GM12875 (cell line): Measurements from ENCODE around the gene QSOX1.

Source experiments
- H3K4me3 ChIP-seq: one replicate; pipeline ENCODE4 v1.5.1; 2011; ENCODE audit warnings: low read depth, low read length, control low read depth
- CTCF ChIP-seq: IDR thresholded peaks from 2 replicates; pipeline ENCODE4 v1.5.1; 2011; ENCODE audit warnings: low read depth, mild to moderate bottlenecking, control low read depth, inconsistent platforms, low read length, moderate library complexity, borderline replicate concordance; ENCODE audit not compliant: insufficient read depth

The QSOX1 gene

GRCh38 chr1:180136331-180136967, 18.2 kb upstream of the QSOX1 start:
- TF ChIP-seq CTCF = no peak
- H3K4me3 ChIP-seq = no peak overlapping the region

GRCh38 chr1:180136968-180137356, 17.7 kb upstream of the QSOX1 start:
- TF ChIP-seq CTCF = no peak
- H3K4me3 ChIP-seq = no peak overlapping the region

- no peak for TF ChIP-seq CTCF
- no peak overlapping the region for H3K4me3 ChIP-seq
These were observed 16.9 kb upstream of the QSOX1 start for GRCh38 chr1:180137776-180138175.

- H3K4me3 ChIP-seq = no peak overlapping the region
- TF ChIP-seq CTCF = no peak
These were observed 13.2 kb upstream of the QSOX1 start for GRCh38 chr1:180141381-180141934.

GRCh38 chr1:180143359-180143758, 11.3 kb upstream of the QSOX1 start:
- no peak for TF ChIP-seq CTCF

GRCh38 chr1:180144659-180145357, 9.9 kb upstream of the QSOX1 start:
- no peak overlapping the region for H3K4me3 ChIP-seq
- no peak for TF ChIP-seq CTCF

More at GRCh38 chr1:180143359-180143758, 11.3 kb upstream of the QSOX1 start:
- H3K4me3 ChIP-seq = no peak overlapping the region

GRCh38 chr1:180145446-180145845, 9.2 kb upstream of the QSOX1 start:
- no peak overlapping the region for H3K4me3 ChIP-seq
- TF ChIP-seq CTCF = no peak
